C4-2B (cell line): ENCODE data around the gene NEUROG1.

Experiments used
- CTCF ChIP-seq: fragments of 450-650 bp; conservative IDR thresholded peaks from 2 replicates; pipeline ENCODE4 v1.5.1; 2017; ENCODE audit warnings: mild to moderate bottlenecking
- ZFX ChIP-seq: fragments of 450-650 bp; IDR thresholded peaks from 2 replicates; pipeline ENCODE4 v1.6.1; 2017

GRCh38 chr5:135526924-135527323 is 8.8 kb downstream of the NEUROG1 start:
- TF ChIP-seq CTCF = no peak
- TF ChIP-seq ZFX = no peak
